Left hindlimb (tissue), 1 donor: ENCODE measurements around the gene DIO3.

Experiments
- DNase-seq: peaks from one replicate; pipeline ENCODE4 v3.0.0-alpha.2; 2018

DIO3 gene

GRCh38 chr14:101584055-101584859, 23.0 kb downstream of the DIO3 start:
- DNase-seq: peak; percentile 82

- DNase-seq: no peak
Measured at GRCh38 chr14:101585211-101585610, 23.9 kb downstream of the DIO3 start.

GRCh38 chr14:101586531-101587430, 25.5 kb downstream of the DIO3 start:
- no peak for DNase-seq

GRCh38 chr14:101587441-101587911, 26.2 kb downstream of the DIO3 start:
- DNase-seq: no peak

- no peak for DNase-seq
Measured at GRCh38 chr14:101588286-101588975, 27.1 kb downstream of the DIO3 start.

- DNase-seq: no peak
Measured at GRCh38 chr14:101588990-101589389, 27.7 kb downstream of the DIO3 start.

- no peak for DNase-seq
Measured at GRCh38 chr14:101589486-101590015, 28.3 kb downstream of the DIO3 start.

- DNase-seq: no peak
Measured at GRCh38 chr14:101590062-101590461, 28.8 kb downstream of the DIO3 start.

GRCh38 chr14:101590616-101591015, 29.3 kb downstream of the DIO3 start:
- DNase-seq: no peak

- no peak for DNase-seq
Measured at GRCh38 chr14:101591121-101591520, 29.8 kb downstream of the DIO3 start.

GRCh38 chr14:101591582-101591981, 30.3 kb downstream of the DIO3 start:
- no peak for DNase-seq

- no peak for DNase-seq
Measured at GRCh38 chr14:101593411-101594238, 32.3 kb downstream of the DIO3 start.

GRCh38 chr14:101594511-101595148, 33.3 kb downstream of the DIO3 start:
- no peak for DNase-seq

GRCh38 chr14:101595349-101595748, 34.1 kb downstream of the DIO3 start:
- no peak for DNase-seq

- no peak for DNase-seq
Measured at GRCh38 chr14:101595887-101596721, 34.8 kb downstream of the DIO3 start.

GRCh38 chr14:101596742-101597141, 35.4 kb downstream of the DIO3 start:
- DNase-seq: no peak

GRCh38 chr14:101598159-101598558, 36.9 kb downstream of the DIO3 start:
- no peak for DNase-seq

- no peak for DNase-seq
Measured at GRCh38 chr14:101598571-101599233, 37.4 kb downstream of the DIO3 start.

- no peak for DNase-seq
Measured at GRCh38 chr14:101599234-101599885, 38.1 kb downstream of the DIO3 start.
